OCI-LY7 (cell line): Measurements from ENCODE around the gene MAPK14. TPM values are rescaled to one million over a fixed set of nuclear protein-coding genes. Genes with fewer than 3 reads are reported as not detected.

Source experiments
- BruUV-seq: library from RNA; stranded (reverse); fragments of 400-500 nt; replicated peaks from 2 replicates; lab custom pipeline; 2021; lab: Mats Ljungman, UMichigan
- CTCF ChIA-PET: fragments of 300-600 bp; sonication (Branson Sonifier 250); formaldehyde crosslinking; loops from one replicate; lab custom pipeline; 2022; ENCODE audit warnings: antibody characterized with exemption; ENCODE audit not compliant: unreplicated experiment; lab: Charles Lee
- POLR2A ChIA-PET: fragments of 300-600 bp; sonication (Branson Sonifier 250); formaldehyde crosslinking; loops from one replicate; lab custom pipeline; 2022; ENCODE audit warnings: antibody characterized with exemption; lab: Charles Lee
- DNase-seq: peaks from one replicate; pipeline ENCODE4 v3.0.0-alpha.2; 2015; ENCODE audit warnings: low spot score
- H2AFZ ChIP-seq: fragments of 200-600 bp; sonication (generic), shearing (Covaris generic); 2 replicates; pipeline ENCODE4 v1.6.1; 2014; ENCODE audit warnings: mild to moderate bottlenecking, antibody characterized with exemption, low read length, moderate library complexity
- H3K27ac ChIP-seq: fragments of 200-600 bp; sonication (generic); 2 replicates; pipeline ENCODE4 v1.5.1; 2014; ENCODE audit warnings: mixed run types, low read depth, mild to moderate bottlenecking, moderate library complexity, low read length, inconsistent platforms; ENCODE audit not compliant: poor library complexity, severe bottlenecking
- H3K36me3 ChIP-seq: fragments of 200-600 bp; sonication (generic); 2 replicates; pipeline ENCODE4 v1.6.1; 2014; ENCODE audit warnings: mild to moderate bottlenecking, antibody characterized with exemption, low read length, moderate library complexity, mixed read lengths; ENCODE audit not compliant: insufficient read depth
- H3K4me1 ChIP-seq: fragments of 200-600 bp; sonication (generic); 2 replicates; pipeline ENCODE4 v1.5.1; 2014; ENCODE audit warnings: mild to moderate bottlenecking, low read length; ENCODE audit not compliant: insufficient read depth, poor library complexity, severe bottlenecking
- H3K4me2 ChIP-seq: fragments of 200-600 bp; sonication (generic); 2 replicates; pipeline ENCODE4 v1.6.1; 2014; ENCODE audit warnings: mild to moderate bottlenecking, low read length
- H3K4me3 ChIP-seq: fragments of 200-600 bp; sonication (generic); 2 replicates; pipeline ENCODE4 v1.5.1; 2014; ENCODE audit warnings: mild to moderate bottlenecking, low read depth, low read length; ENCODE audit not compliant: poor library complexity, severe bottlenecking
- H3K79me2 ChIP-seq: fragments of 200-600 bp; sonication (generic); 2 replicates; pipeline ENCODE4 v1.6.1; 2016; ENCODE audit warnings: low read depth, mild to moderate bottlenecking, low read length, moderate library complexity, mixed read lengths; ENCODE audit not compliant: insufficient read depth
- H3K9me2 ChIP-seq: fragments of 200-600 bp; sonication (generic); 2 replicates; pipeline ENCODE4 v1.6.1; 2016; ENCODE audit warnings: mild to moderate bottlenecking, low read length, mixed read lengths; ENCODE audit not compliant: insufficient read depth
- H3K9me3 ChIP-seq: fragments of 200-600 bp; sonication (generic); 2 replicates; pipeline ENCODE4 v1.6.1; 2014; ENCODE audit warnings: mild to moderate bottlenecking, mixed run types, low read length, mixed read lengths
- H4K20me1 ChIP-seq: fragments of 200-600 bp; sonication (generic); 2 replicates; pipeline ENCODE4 v1.6.1; 2014; ENCODE audit warnings: mild to moderate bottlenecking, antibody characterized with exemption, low read length, moderate library complexity, mixed read lengths; ENCODE audit not compliant: insufficient read depth
- EZH2phosphoT487 ChIP-seq: fragments of 200-600 bp; sonication (generic); IDR thresholded peaks from 2 replicates; pipeline ENCODE4 v1.6.1; 2018; ENCODE audit warnings: low read depth, borderline replicate concordance, mild to moderate bottlenecking, mixed run types, antibody characterized with exemption, low read length, moderate library complexity, mixed read lengths
- intact Hi-C: fragments of 100-400 bp; cut with micrococcal nuclease; formaldehyde crosslinking; loops from one replicate; pipeline ENCODE4 v1.10.0; 2022; ENCODE audit not compliant: unreplicated experiment
- total RNA-seq, 2 experiments: library from RNA; depleted of rRNA in 1 of 2; stranded (reverse); fragments of >200 nt in 1 of 2; shearing (Covaris generic) in 1 of 2; gene quantifications; 2 replicates each; pipeline ENCODE4 v1.2.3, GENCODE V29; 2014 to 2022
- TF ChIP-seq, protein P1 (sequence below): fragments of 200-600 bp; sonication (generic); conservative IDR thresholded peaks from 2 replicates; pipeline ENCODE4 v1.5.1; 2014; ENCODE audit warnings: mild to moderate bottlenecking, antibody characterized with exemption, low read length, moderate library complexity, mixed read lengths

The MAPK14 gene
- total RNA-seq, 2 experiments from 2014 or later = 38.7 to 43.1 TPM

- intact Hi-C loops = loop anchor here (5.0 kb wide), 1 partner anchor 83 kb away; the partner anchor contains the start of gene MAPK14
- BruUV-seq = TSS peak; percentile 37
- ChIA-PET POLR2A (interaction anchor here (0.9 kb wide), 1 partner anchor 11 kb away, joined by 3 read pairs; no protein-coding TSS in a partner anchor), CTCF (no interaction called here)
- Histone ChIP-seq H3K79me2 (no peaks in the 10 kb centered on the region), H3K4me3 (no peak overlapping the region), H3K36me3 (peaks cover 45% of the 10 kb centered on the region), H3K27ac (peak overlapping the region; percentile 89), H3K9me2 (no peaks in the 10 kb centered on the region), H2AFZ (no peak overlapping the region), H3K9me3 (no peaks in the 10 kb centered on the region), H3K4me1 (peaks cover 75% of the 10 kb centered on the region), H3K4me2 (peak overlapping the region; percentile 60), H4K20me1 (no peaks in the 10 kb centered on the region)
- TF ChIP-seq, protein P1, sequence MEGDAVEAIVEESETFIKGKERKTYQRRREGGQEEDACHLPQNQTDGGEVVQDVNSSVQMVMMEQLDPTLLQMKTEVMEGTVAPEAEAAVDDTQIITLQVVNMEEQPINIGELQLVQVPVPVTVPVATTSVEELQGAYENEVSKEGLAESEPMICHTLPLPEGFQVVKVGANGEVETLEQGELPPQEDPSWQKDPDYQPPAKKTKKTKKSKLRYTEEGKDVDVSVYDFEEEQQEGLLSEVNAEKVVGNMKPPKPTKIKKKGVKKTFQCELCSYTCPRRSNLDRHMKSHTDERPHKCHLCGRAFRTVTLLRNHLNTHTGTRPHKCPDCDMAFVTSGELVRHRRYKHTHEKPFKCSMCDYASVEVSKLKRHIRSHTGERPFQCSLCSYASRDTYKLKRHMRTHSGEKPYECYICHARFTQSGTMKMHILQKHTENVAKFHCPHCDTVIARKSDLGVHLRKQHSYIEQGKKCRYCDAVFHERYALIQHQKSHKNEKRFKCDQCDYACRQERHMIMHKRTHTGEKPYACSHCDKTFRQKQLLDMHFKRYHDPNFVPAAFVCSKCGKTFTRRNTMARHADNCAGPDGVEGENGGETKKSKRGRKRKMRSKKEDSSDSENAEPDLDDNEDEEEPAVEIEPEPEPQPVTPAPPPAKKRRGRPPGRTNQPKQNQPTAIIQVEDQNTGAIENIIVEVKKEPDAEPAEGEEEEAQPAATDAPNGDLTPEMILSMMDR = no peak
- no peak for TF ChIP-seq EZH2phosphoT487
- DNase-seq = no peak
Observed at GRCh38 chr6:36110050-36110449, 82.4 kb downstream of the MAPK14 start.

DNA sequence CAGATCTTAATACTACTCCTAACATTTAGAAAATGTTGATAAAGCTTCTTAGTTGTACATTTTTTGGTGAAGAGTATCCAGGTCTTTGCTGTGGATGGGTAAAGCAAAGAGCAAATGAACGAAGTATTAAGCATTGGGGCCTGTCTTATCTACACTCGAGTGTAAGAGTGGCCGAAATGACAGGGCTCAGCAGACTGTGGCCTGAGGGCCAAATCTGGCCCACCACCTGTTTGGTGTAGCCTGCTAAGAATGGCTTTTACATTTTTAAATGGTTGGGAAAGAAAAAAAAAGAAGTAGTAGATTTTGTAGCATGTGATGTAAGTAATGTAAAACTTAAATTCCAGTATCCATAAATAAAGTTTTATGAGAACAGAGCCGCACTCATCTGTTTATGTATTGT lies 83.3 kb downstream of the MAPK14 start:
- H3K9me3 ChIP-seq = no peaks in the 10 kb centered on the region; the same call in 1 of the 2 replicates
- H3K4me3 ChIP-seq = no peak overlapping the region
- no peaks in the 10 kb centered on the region for H3K9me2 ChIP-seq
- POLR2A ChIA-PET = interaction anchor here (0.9 to 1.1 kb wide), 2 partner anchors 10 to 85 kb away, joined by 3 read pairs; no protein-coding TSS in a partner anchor
- TF ChIP-seq, protein P1 = no peak
- TF ChIP-seq EZH2phosphoT487 = no peak
- H3K4me1 ChIP-seq = peaks cover 83% of the 10 kb centered on the region
- CTCF ChIA-PET = interaction anchor here (0.7 kb wide), 1 partner anchor 11 kb away, joined by 3 read pairs; no protein-coding TSS in a partner anchor
- H3K79me2 ChIP-seq = no peaks in the 10 kb centered on the region
- intact Hi-C loops = loop anchor here (5.0 kb wide), 1 partner anchor 84 kb away; the partner anchor contains the start of gene MAPK14
- H3K36me3 ChIP-seq = peaks cover 41% of the 10 kb centered on the region
- peak overlapping the region; percentile 89 for H3K27ac ChIP-seq
- no peak overlapping the region for H2AFZ ChIP-seq
- H4K20me1 ChIP-seq = no peaks in the 10 kb centered on the region
- H3K4me2 ChIP-seq = peak overlapping the region; percentile 60
- BruUV-seq = no TSS peak
- peak; percentile 62 for DNase-seq

DNA sequence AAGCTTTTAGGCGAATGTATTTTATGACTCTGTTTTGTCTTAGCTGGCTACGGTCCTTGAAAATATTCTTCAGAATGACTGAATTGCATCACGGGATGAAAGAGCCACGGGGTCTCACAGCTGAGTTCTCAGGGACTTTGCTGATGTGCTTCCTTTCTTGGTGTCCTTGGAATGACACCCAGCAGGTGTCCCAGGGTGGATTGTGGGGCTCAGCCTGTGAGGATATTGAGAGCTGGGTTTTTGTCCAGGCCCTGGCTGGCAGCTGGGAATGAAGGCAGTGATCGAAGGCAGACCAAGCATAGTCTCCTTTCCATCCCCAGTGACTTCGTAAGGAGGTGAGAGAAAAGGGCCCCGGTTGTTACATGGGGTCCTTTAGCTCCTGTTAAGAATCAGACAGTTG lies 83.9 kb downstream of the MAPK14 start:
- Histone ChIP-seq H2AFZ (no peak overlapping the region), H3K4me2 (peak overlapping the region; percentile 60), H3K9me2 (no peaks in the 10 kb centered on the region), H3K36me3 (peaks cover 42% of the 10 kb centered on the region), H3K79me2 (no peaks in the 10 kb centered on the region), H3K4me3 (no peak overlapping the region), H3K9me3 (no peaks in the 10 kb centered on the region; the same call in 1 of the 2 replicates), H3K4me1 (peaks cover 90% of the 10 kb centered on the region), H3K27ac (peak overlapping the region; percentile 89), H4K20me1 (no peaks in the 10 kb centered on the region)
- CTCF ChIA-PET = interaction anchor here (0.7 kb wide), 1 partner anchor 10 kb away, joined by 3 read pairs; no protein-coding TSS in a partner anchor
- POLR2A ChIA-PET = interaction anchor here (0.6 to 1.1 kb wide), 5 partner anchors 20 to 86 kb away, joined by 3 to 4 read pairs (median 4); no protein-coding TSS in a partner anchor
- BruUV-seq = no TSS peak
- no peak for DNase-seq
- intact Hi-C loops = loop anchor here (5.0 kb wide), 1 partner anchor 84 kb away; the partner anchor contains the start of gene MAPK14
- no peak for TF ChIP-seq EZH2phosphoT487
- TF ChIP-seq, protein P1 = no peak
